Kidney glomerular epithelial cell (primary cell): ENCODE measurements around the gene DFFB.
"Not testable (repeated sequence)": the region's sequence is repeated elsewhere in the genome, so short reads cannot be mapped to it uniquely, and the experiment has no call there.

Experiments
- DNase-seq: peaks from one replicate; lab custom pipeline; 2025; lab: John Stamatoyannopoulos, UW

The DFFB gene, protein sequence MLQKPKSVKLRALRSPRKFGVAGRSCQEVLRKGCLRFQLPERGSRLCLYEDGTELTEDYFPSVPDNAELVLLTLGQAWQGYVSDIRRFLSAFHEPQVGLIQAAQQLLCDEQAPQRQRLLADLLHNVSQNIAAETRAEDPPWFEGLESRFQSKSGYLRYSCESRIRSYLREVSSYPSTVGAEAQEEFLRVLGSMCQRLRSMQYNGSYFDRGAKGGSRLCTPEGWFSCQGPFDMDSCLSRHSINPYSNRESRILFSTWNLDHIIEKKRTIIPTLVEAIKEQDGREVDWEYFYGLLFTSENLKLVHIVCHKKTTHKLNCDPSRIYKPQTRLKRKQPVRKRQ

DNA sequence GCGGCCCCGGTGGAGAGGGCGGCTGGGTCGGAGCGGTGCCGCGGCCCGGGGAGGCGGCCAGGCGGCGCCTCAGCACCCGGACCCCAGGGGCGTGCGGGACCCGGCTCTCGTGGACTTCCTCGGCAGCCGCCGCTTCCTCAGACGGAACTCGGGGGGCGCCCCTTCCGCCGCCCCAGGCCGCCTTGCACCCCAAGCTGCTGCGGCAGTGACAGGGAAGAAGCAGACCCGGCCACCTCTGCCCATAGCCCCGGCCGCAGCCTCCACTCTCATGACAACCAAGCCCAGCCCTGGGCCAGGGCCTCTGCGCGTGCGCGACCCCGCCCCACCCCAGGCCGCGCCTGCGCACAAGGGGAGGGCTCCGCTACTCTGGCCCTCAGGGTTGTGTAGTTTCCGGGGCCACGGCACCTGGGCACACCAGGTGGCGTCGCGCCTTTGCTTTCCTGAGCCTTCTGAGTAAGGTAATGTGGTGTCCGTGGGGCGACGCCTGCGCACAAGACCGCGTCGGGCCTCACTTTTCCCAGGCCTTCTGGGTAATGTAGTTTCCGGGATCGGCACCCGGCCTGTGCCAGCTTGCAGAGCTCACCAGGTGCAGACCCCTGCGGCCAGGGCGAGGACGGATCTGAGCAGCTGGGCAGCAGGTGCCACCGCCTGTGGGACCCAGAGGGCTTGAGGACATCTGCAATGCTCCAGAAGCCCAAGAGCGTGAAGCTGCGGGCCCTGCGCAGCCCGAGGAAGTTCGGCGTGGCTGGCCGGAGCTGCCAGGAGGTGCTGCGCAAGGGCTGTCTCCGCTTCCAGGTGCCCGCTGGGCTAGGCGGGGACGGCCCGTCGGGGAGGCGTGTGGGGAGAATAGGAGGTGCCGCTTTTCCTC lies at the start of gene DFFB, which contains the start of gene CEP104:
Gene DFFB (plus strand): TSS at position 554 of the 868 bp plus-strand sequence. CDS start 128 bp downstream, at position 682.
Gene CEP104 (minus strand): TSS at position 289 of the 868 bp plus-strand sequence. CDS start 4,804 bp downstream, outside the sequence.
- peak; percentile 96 for DNase-seq

DNA sequence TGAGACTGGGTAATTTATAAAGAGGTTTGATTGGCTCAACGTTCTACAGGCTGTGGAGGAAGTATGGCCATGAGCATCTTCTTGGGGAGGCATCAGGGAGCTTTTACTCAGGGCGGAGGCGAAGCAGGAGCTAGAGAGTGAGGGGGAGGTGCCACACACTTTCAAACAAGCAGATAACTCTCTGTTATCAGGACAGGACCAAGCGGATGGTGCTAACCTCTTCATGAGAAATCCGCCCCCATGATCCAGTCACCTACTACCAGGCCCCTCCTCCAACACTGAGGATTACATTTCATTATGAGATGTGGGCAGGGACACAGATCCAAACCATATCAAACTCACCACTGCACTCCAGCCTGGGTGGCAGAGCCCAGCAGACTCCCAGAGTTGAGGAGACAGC lies 49.5 kb upstream of the DFFB start:
- no peak for DNase-seq

DNA sequence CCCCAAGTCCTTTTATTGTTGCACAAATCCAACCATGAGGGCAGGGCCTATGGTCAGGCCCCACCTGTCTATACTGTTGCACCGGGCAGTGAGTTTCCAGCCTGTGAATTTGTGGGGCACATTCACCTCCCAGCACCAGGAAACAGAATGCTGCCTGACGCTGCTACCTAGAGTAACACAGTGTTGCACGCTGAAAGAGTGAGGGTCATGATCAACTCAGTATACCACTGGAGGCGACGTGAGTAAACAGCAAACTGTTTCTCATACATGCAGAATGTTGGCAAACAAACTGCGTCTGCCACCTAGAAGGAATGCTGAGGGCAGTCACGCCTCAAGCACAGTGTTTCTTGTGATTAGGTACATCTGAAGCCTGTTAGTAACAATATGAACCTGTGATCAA lies 47.6 kb upstream of the DFFB start:
- DNase-seq: no peak

DNA sequence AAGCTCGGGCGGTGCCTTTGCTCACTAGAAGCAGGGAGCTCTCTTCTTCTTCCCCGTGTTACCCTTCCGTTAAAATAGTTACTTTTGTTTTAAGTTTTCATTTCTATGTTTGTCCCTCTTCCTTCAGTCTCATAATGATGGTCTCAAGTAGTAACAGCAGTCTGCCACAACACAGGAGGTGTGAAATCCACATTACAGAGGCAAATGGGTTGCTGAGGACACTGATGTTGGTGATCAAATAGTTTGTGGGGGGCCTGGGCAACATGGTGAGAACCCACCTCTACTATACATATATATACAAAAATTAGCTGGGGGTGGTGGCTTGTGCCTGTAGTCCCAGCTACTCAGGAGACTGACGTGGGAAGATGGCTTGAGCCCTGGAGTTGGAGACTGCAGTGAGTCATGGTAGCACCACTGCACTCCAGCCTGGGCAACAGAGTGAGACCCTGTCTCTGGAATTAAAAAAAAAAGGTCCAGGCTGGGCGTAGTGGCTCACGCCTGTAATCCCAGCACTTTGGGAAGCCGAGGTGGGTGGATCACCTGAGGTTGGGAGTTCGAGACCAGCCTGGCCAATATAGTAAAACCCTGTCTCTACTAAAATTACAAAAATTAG lies 47.0 kb upstream of the DFFB start:
- DNase-seq: not testable (repeated sequence)

DNA sequence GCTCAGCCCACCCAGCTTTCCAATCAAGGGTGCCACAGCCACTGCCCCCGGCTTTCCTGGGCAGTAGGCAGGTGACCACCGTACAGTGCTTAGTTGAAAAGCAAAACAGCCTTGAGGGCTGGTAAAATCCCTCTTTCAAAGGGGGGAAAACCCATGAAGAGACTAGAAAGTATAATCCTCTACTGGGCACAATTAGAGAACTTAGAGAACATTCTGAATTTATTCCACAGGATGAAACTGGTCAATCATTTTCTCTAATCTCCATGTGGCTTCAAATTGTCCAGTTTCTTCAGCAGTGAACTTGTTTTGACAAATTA lies 45.7 kb upstream of the DFFB start:
- DNase-seq: no peak

DNA sequence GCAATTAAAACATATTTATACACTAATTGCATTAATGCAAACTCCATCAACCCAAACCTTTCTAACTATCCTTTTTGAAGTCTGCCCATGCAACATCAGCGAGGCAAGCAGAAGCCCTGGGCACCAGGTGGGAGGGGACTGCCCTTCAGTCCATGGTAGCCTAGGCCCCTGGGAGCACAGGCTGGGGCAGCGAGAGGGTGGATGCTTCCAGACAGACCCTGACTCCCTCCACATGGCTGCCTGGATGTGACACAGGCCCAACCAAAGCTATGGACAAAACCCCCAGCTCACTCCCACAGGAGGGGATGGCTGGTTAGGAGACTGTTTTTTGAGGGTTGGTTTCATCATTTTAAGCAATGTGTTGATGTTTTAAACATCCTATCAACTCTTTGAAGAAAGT lies 43.2 kb upstream of the DFFB start:
- no peak for DNase-seq

DNA sequence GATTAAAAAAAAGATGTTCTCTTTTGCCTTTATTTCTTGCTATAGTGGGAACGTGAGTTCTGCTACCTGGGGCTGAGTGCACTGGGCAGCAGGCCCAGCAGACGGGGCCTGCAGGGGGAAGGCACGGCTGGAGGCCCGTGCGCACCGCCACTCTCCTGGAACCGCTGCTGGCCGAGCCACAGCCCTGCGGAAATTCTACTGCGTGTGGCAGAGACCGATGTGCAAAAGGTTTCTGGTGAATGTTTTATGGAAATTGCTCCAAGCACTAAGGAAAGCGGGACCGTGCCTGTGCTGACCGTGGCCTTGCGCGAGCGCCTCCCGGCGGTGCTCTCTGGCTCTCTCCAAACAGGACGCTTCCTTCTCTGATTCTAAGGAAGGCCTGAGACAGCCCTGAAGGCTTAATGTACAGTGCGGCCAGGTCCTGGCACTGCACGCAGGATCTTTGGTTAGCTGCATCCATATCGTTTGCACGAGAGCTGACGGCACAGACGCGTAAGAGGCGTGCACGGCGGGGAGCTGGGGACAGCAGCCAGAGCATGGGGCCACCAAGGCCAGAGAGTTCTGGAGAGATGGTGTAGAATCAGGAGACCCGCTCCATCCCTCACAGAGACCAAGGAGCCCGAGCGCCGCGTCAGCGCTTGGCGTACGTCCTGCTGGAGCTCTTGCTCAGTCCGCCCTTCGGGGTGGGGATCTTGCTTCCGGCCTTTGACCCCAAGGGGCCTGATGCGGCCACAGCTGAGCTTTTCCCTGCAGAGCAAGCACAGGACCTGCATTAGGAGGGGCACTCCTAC lies 42.3 kb upstream of the DFFB start:
- DNase-seq: no peak

DNA sequence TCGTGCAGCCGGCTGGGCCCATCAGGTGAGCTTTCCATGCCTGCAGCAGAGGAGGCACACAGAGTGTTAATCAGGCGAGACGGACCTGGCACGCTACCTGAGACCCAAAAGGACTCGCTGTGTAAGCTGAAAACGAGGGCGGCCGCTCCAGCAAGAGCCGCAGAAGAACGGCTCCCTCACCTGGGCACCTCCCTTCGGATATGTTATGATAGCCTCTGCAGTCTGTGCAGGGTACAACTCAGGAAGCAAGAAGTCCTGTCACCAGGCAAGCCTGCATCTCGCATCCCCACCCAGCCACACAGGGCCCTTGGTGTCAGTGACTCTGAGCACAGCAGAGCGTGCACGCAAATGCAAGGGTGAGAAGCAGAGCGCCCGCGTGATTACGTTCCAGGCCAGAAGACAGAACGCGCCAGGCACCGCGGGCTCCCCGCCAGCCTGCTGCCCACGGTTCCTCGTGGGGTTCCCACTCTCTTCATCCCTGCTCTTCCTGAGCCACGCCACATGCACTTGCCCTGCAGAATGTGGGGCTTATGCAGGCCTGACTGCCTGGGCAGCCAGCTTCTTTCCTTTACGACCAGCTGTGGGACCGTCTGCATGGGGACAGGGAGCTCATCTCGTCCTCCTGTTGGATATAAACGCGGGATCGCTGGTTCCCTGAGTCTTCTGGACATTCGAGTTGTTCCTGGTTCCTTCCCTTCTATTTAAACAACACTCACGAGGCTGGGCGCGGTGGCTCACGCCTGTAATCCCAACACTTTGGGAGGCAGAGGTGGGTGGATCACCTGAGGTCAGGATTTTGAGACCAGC lies 40.7 kb upstream of the DFFB start:
- no peak for DNase-seq

DNA sequence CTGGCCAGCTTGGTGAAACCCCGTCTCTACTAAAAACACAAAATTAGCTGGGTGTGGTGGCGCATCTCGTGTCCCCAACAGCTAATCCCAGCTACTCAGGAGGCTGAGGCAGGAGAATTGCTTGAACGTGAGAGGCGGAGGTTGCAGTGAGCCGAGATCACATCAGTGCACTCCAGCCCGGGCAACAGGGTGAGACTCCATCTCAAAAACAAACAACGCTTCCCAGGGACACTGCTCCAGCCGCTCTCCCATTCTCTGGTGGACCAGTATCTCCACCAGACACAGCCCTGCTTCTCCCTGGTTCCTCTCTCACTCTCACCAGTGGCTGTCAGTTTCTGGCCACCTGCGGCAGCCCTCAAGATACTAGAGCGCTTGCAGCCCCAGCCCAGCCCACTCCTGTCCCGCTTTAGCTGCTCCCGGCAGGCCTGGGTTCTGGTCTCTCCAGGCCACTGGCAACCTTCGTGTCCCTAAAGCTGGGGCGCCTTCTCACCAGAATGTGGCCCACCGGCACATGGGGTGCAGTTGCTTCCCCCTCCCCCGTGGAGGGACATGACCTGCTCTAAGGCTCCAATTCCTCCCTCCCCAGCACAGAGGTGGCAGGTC lies 40.0 kb upstream of the DFFB start:
- no peak for DNase-seq

DNA sequence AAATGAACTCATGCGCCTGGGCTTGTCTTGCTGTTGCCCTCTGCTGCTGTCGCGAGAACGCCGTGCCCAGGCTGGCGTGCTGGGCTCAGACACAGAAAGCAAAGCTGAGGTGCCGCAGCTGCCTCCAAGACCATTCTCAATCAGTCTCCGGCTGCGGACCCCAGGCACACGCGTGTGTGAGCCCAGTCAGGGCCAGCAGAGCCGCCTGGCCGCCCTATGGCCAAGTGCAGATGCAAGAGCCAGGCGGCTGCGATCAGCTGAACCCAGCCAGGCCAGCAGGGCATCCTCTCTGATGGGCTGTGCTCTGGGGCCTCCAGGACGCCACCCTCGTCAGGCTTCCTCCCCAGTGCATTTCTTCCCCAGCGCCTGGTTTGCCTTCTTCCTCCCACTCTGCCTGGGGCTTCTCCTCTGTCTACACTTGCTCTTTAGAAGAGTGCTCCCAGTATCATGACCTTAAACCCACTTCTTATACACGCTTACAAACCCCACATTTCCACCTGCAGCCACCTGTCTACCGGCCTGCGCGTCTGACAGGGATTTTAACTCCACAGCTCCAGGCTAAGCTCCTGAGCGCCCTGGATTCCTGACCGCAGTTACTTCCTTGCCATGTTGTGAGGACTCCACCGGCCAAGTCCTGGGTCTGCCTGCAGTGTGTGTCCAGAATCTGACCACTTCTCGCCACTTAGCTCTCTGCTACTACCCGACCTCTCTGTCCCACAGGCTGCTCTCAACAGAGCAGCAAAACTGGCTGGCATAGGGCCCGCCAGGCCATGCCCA lies 39.3 kb upstream of the DFFB start:
- DNase-seq: no peak

DNA sequence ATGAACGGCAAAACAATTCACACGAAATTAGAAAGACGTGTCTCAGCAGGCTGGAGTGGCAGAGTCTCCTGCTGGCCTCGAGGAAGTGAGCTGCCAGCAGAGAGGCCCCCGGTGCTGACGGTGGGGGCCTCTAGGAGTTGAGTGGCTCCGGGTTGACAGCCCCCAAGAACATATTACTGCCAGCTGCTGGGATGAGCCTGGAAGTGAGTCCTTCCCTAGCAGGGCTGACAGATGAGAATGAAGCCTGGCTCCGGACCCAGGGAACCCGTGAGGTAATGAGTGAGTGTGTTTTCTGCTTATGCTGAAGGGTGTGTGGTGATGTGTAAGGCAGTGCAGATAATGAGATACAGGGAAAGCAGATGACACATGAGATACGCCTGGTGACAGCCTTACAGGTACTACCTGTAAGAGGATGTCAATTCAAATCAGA lies 37.5 kb upstream of the DFFB start:
- no peak for DNase-seq

DNA sequence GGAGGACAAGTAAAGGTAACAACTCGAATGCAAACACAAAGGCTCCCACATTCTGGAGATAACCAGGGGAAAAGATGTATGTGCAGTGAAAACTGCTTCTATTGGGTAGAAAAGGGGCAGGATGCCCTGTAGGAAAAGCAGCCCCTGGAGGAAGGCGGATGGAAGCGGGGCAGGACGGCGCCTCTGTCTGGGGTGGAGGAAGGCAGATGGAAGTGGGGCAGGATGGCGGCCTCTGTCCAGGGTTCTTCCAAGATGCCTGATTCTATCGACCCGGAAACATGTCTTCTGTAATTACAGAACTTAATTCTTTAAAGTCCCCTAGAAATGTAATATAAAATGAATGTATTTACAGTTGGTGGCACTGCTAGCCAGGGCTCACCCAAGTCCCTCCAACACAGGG lies 37.0 kb upstream of the DFFB start:
- DNase-seq: no peak

DNA sequence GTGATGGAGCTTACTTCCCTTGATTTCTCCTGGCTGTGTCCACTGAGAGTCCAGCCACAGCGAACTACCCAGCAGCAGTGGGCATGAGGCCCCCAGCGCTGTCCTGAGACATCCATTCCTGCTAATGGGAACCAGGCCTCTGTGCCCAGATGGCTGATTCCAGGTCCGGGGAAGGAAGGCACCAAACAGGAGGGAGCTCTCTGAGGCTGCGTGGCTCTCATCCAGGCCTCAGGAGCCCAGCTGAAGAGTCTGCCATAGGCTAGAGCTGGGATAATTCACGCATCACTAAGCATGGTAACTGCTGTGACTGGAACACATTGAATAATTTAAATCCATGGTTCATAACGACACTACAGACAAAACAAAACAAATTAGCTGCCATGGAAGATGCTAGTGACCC lies 36.3 kb upstream of the DFFB start:
- DNase-seq: peak; percentile 32

DNA sequence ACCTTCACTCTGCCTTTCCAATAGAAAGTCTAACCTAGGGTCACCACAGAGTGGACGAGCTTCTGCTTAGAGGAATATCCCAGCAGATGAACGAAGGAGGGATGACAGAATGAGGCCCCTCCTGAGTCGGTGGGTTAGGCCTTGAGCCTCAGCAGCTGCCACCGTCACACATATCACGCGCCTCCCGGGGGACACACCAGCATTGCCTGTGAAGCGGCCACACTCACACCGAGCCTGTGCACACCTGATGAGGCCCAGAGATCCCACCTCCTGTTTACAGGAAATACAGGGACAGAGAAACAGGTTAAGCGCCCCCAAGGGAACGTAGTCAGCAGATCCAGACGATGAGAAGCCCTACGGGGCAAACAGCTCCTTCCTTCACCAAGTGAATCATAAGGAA lies 35.8 kb upstream of the DFFB start:
- no peak for DNase-seq

DNA sequence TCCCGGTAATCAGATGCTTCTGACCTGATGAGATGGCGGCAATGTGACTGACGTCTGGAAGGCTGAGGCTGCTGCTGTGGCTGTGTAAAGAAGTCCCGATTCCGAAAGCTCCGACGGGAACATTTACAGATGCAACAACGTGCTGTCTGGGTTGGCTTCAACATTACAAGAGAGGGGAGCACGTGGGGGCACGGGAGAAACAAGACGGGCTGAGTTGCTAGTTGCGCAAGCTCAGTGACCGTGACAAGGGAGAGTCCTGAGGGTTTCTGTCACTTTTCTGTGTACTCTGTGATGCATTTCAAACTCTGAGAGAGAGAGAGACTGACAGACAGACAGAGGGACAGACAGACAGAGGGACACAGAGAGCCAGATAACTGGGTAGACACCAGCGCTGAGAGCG lies 35.4 kb upstream of the DFFB start:
- DNase-seq: no peak

DNA sequence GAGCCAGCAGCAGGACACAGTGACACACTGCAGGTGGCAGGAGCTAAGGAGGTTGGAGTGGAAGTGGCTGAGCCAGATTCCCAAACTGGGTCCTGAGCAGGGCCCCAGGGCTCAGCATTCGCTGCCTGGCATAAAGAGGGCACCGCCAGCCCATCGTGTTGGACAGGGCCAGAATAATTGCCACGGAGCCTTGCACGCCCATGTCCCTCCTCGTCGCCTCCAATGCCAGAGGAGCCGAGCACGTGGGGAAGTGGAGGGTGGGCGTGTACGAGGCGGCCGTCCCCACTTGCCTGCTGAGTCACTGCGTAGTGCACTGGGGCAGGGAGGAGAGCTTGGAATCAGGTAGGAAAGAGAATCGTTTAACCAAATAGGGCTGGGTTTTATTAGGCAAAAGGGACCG lies 34.9 kb upstream of the DFFB start:
- no peak for DNase-seq

DNA sequence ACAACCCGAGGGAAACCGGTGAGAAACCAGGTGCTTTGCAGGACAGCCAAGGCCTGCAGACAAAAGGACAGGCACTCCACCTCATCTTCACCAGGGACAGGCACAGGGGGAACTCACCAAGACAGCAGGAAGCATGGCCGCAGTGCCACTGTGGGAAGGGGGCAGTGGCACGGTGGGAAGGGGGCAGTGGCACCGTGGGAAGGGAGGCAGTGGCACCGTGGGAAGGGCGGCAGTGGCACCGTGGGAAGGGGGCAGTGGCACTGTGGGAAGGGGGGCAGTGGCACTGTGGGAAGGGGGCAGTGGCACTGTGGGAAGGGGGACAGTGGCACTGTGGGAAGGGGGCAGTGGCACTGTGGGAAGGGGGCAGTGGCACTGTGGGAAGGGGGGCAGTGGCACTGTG lies 32.6 kb upstream of the DFFB start:
- DNase-seq: no peak

DNA sequence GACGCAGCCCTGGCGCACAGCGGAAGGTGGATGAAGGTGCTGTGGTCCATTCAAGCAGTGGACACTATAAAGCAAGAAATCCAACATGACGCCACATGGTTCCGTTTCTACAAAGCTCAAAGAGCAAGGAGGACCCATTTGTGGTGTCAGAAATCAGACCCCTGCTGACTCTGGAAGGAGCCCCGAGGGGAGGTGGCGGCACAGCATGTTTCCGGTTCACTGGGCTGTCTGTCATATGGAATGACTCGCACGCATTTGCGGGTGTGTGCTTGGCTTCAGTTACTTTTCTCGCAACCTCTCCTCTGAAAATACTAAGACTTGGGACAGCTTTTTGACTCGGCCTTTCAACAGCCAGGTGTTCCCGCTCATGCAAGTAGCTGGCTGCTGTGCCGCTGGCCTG lies 31.9 kb upstream of the DFFB start:
- no peak for DNase-seq

DNA sequence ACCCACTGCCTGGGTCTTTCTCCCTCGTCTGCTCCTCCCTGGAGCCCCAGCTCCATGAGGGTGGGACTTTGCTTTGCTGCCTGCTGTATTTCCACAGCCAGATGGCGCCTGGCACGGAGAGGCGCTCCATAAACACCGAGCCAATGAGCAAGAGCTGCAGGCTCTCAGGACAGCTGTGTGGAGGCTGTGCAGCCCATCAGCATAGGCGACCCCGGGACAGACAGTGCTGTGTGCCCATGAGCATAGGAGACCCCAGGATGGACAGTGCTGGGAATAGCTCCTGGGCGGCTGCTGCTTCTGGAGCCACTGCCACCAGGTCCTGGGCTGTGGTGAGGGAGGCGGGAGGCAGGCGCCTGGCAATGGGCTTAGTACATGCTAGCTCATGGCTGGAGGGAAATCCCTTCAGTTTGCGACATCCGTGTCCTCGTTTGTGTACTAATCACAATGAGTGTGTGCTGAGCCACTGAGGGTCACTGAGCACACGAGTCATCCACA lies 29.4 kb upstream of the DFFB start:
- no peak for DNase-seq

DNA sequence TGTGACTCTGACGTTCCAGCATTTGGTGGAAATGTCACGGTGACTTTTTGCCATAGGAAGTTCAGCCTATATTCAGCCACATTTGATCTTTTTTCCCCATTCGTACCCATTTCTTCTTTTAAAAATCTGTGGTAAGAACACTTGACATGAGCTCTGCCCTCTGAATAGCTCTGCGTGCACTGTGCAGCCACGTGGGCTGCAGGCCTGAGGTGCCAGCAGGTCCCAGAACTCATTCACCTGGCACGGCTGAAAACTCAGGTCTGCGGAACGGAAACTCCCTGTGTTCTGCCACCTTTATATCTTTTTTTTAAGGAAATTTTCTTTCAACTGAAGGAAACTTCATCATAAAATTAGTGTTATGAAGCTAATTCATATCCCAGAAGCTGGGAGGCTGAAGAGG lies 28.9 kb upstream of the DFFB start:
- no peak for DNase-seq
